Measurements from ENCODE around the gene DLX4. TPM values are rescaled to one million over a fixed set of nuclear protein-coding genes. Genes with fewer than 3 reads are reported as not detected.

Gene DLX4
- polyA plus RNA-seq, 3 donors, result 0.22 to 0.61 (median 0.26) TPM

DNA sequence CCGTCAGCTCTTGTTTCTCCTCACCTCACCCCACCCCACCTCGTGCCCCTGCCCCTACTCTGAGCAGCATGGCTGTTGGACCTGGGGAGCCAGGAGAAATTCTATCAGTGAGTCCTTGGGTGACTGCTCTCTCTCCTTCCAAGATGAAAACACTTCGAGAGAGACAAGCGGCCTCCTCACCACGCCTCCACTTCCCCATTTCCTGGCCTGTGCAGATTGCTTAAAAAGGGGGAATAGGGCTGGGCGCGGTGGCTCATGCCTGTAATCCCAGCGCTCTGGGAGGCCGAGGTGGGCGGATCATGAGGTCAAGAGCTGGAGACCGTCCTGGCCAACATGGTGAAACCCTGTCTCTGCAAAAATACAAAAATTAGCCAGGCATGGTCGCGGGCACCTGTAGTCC lies 9.5 kb downstream of the DLX4 start:
- WGBS, 3 donors, result 60 to 75% (median 60%) methylated on average over 13 of the region's 13 CpGs
- H3K27ac ChIP-seq (ENCODE audit: low read depth, low read length), result no peak overlapping the region

DNA sequence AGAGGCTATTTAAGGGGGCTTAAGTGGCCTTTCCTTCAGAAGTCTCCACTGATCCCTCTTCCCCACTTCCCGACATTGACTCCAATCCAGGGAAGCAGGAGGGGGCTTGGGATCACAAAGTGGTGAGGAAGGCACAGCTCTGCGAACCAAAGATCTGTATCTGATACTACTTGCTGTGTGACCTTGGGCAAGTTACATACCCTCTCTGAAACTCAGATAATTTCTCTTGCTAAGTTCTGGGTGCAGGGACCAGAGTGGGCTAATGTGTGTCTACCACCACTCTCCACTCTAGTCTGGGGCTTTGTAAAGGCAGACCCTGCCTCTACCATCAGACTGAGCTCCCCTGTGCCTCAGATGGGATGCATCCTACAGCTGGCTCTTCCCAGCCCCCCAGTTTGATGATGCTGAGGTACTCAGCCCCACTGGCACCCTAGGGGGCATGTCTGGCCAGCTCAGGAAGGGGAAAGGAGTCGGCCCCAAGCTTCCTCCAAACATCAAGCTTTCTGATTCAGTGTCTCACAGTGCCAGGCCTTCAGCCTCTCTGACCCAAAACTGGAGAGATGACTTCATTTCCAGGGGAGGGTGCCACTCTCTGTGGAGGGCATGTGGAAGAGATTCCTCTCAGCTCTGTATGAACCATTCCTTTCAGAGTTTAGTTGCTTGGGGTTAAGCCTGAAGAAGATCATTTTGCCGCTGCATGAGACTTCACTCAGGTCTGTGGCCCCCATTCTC lies 10.9 kb downstream of the DLX4 start:
- H3K27ac ChIP-seq (ENCODE audit: low read depth, low read length), result no peak overlapping the region
- WGBS, 3 donors, result 79 to 84% (median 82%) methylated on average over 4 of the region's 4 CpGs

- H3K27ac ChIP-seq (ENCODE audit: low read depth, low read length), result no peak overlapping the region
- 56 to 62% (median 59%) methylated on average over 7 of the region's 7 CpGs for WGBS, 3 donors
Observed at GRCh38 chr17:49980703-49981197, 11.8 kb downstream of the DLX4 start.

DNA sequence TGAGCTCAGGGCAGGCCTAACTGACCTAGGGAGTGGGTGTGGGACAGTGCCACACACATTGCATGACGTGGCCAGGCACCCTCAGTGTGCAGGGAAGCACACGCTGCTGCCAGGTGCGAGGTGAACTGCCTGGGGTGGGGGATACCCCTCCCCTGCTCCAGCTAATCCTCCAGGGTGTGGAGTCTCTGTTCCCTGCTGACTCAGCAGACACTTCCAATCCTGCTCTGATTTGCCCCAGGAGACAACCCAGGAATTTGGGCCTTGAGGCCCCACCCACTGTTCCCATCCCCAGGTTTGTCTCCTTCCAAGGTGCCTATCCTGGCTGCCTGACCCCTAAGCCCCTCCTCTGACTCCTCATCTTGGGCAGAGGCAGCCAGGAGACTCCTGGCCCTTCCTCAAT lies 15.3 kb downstream of the DLX4 start:
- H3K27ac ChIP-seq (ENCODE audit: low read depth, low read length), result no peak overlapping the region
- WGBS, 3 donors, result 66 to 84% (median 83%) methylated on average over 3 of the region's 3 CpGs

DNA sequence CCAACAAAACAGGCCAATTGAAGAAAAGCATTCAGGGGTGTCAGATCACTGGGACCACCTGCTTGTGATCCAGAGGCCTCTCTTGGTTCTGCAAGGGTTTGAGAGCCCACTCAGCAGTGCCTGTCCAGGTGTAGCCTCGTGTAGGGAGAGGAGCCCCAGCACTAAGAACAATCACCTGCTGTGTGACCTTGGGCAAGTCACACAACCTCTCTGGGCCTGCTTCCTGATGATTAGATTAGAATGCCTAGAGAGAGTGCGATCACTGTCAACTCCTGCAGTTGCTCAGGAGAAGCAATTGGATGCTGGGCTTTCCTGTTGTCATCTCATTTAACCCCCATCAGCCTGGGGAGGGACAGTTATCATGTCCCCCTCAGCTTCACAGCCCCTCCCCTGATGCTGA lies 15.8 kb downstream of the DLX4 start:
- H3K27ac ChIP-seq (ENCODE audit: low read depth, low read length), result no peak overlapping the region
- 39 to 65% (median 48%) methylated on average over 2 of the region's 2 CpGs for WGBS, 3 donors

- 60 to 64% (median 61%) methylated on average over 3 of the region's 3 CpGs for WGBS, 3 donors
- H3K27ac ChIP-seq (ENCODE audit: low read depth, low read length), result no peak overlapping the region
Observed at GRCh38 chr17:49985310-49985990, 16.5 kb downstream of the DLX4 start.

- H3K27ac ChIP-seq (ENCODE audit: low read depth, low read length), result no peak overlapping the region
- WGBS, 3 donors, result 54 to 62% (median 56%) methylated on average over 6 of the region's 6 CpGs
Observed at GRCh38 chr17:49986396-49987289, 17.7 kb downstream of the DLX4 start.

DNA sequence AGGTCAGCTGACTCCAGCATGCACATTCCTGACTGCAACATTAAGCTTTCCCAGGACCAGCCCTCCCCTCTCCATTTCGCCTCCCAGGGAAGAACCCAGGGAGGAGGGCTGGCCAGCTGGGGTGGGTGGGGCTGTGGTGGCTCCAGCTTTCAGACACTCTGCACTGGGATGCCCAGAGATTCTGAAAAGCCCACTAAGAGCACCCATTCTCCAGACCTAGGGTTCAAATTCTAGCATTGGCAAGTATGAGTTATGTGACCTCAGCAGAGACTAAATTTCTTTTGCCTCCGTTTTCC lies 18.2 kb downstream of the DLX4 start:
- WGBS, 3 donors, result 37 to 60% (median 49%) methylated on average over 2 of the region's 2 CpGs
- H3K27ac ChIP-seq (ENCODE audit: low read depth, low read length), result no peak overlapping the region

GRCh38 chr17:49987681-49988441 lies 18.9 kb downstream of the DLX4 start:
- no peak overlapping the region for H3K27ac ChIP-seq (ENCODE audit: low read depth, low read length)
- 17 to 22% (median 18%) methylated on average over 16 to 17 of the region's 17 CpGs for WGBS, 3 donors

GRCh38 chr17:49989518-49989880 lies 20.5 kb downstream of the DLX4 start:
- 79 to 88% (median 81%) methylated on average over 4 of the region's 4 CpGs for WGBS, 3 donors

GRCh38 chr17:49990331-49990730 lies 21.3 kb downstream of the DLX4 start:
- no peak overlapping the region for H3K27ac ChIP-seq (ENCODE audit: low read depth, low read length)
- WGBS, 3 donors, result 34 to 63% (median 60%) methylated on average over 3 of the region's 3 CpGs

More at GRCh38 chr17:49989518-49989880, 20.5 kb downstream of the DLX4 start:
- no peak overlapping the region for H3K27ac ChIP-seq (ENCODE audit: low read depth, low read length)

DNA sequence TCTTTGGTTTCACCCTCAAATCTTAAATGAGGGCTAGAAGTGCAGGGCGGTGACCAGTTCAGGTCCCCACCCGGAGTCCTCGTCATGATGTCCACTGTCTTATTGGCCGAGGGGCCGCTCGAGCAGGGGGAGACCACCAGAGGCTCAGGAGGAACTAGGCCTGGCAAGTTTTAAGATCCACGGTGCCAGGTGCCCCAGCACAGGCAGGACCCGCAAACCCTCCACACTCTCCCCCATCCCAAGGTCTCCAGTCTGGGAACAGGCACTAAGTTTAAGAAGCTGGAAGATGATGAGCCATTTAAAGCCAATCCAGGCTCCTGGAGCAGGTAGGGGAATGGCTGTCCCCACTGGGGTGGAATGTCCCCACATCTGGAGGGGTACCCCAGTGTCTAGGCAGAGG lies 21.9 kb downstream of the DLX4 start:
- H3K27ac ChIP-seq (ENCODE audit: low read depth, low read length), result no peak overlapping the region
- 86 to 87% (median 86%) methylated on average over 8 of the region's 8 CpGs for WGBS, 3 donors

GRCh38 chr17:49991409-49991808 lies 22.4 kb downstream of the DLX4 start:
- no peak overlapping the region for H3K27ac ChIP-seq (ENCODE audit: low read depth, low read length)
- 86 to 93% (median 86%) methylated on average over 14 of the region's 14 CpGs for WGBS, 3 donors

DNA sequence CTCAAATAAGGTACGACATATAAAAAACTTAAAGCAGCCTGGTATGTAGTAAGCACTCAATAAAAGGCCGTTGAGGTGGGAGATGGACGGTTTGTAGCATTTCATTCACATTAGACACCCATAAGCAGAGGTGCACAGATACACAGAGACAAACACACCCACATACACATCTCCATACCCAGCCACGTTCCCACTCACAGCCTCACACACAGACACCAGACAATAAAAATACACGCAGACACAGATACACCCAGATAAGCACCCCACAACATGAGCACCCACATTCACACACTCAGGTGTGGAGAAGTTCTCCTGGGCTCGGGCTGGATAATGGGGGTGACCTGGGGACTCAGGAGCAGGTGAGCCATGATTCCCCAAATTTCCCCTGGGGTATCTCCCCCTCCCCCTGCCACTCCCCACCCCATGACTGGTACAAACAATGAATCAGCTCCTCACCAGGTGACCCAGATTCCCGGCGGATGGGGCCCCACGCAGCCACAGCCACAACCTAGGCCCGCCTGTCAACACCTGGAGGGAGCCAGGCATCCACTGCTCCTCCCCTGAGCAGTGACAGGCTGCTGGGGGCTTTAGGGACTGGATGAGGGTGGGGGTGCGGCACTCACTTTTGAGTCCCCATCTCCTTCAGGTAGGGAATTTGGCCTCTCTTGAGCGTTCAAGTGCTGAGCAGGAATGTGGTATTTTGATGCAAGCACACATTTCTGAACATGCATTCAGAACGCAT lies 23.4 kb downstream of the DLX4 start:
- WGBS, 3 donors, result 83 to 86% (median 84%) methylated on average over 13 of the region's 13 CpGs
- no peak overlapping the region for H3K27ac ChIP-seq (ENCODE audit: low read depth, low read length)

- H3K27ac ChIP-seq (ENCODE audit: low read depth, low read length), result no peak overlapping the region
- 28 to 33% (median 29%) methylated on average over 23 of the region's 23 CpGs for WGBS, 3 donors
Observed at GRCh38 chr17:49992933-49993422, 24.0 kb downstream of the DLX4 start.

- WGBS, 3 donors, result 2 to 6% (median 3%) methylated on average over 52 to 77 of the region's 77 CpGs
- H3K27ac ChIP-seq (ENCODE audit: low read depth, low read length), result no peak overlapping the region
Observed at GRCh38 chr17:49993423-49994060, 24.6 kb downstream of the DLX4 start.
